Measurements from ENCODE around the gene RXRG. TPM values are rescaled to one million over a fixed set of nuclear protein-coding genes. Genes with fewer than 3 reads are reported as not detected.
"Not testable (repeated sequence)": the region's sequence is repeated elsewhere in the genome, so short reads cannot be mapped to it uniquely, and the experiment has no call there.

The RXRG gene
- 11.9 TPM for total RNA-seq

GRCh38 chr1:165444897-165445370 is at the start of gene RXRG:
RXRG (minus strand) TSS chr1:165445126; CDS start chr1:165444893, 233 bp downstream.
- intact Hi-C loops (cut with DNase I), result no loop called here
- ATAC-seq, result peak; percentile 56
- peak; percentile 61 for DNase-seq (ENCODE audit: low spot score)

GRCh38 chr1:165492845-165493373 is 48.0 kb upstream of the RXRG start:
- intact Hi-C loops (cut with DNase I), result no loop called here
- ATAC-seq, result no peak

GRCh38 chr1:165490175-165490574 is 45.2 kb upstream of the RXRG start:
- no peak for DNase-seq (ENCODE audit: low spot score)
- peak; percentile 53 for ATAC-seq
- intact Hi-C loops (cut with DNase I), result no loop called here

More at GRCh38 chr1:165492845-165493373, 48.0 kb upstream of the RXRG start:
- no peak for DNase-seq (ENCODE audit: low spot score)

- intact Hi-C loops (cut with DNase I), result no loop called here
- no peak for DNase-seq (ENCODE audit: low spot score)
- no peak for ATAC-seq
Measured at GRCh38 chr1:165487921-165488320, 43.0 kb upstream of the RXRG start.

- DNase-seq (ENCODE audit: low spot score), result no peak
- ATAC-seq, result no peak
- intact Hi-C loops (cut with DNase I), result no loop called here
Measured at GRCh38 chr1:165486663-165487062, 41.7 kb upstream of the RXRG start.

- no peak for ATAC-seq
- no peak for DNase-seq (ENCODE audit: low spot score)
- intact Hi-C loops (cut with DNase I), result no loop called here
Measured at GRCh38 chr1:165485716-165486115, 40.8 kb upstream of the RXRG start.

GRCh38 chr1:165484532-165484931 is 39.6 kb upstream of the RXRG start:
- DNase-seq (ENCODE audit: low spot score) (no peak), ATAC-seq (no peak)
- intact Hi-C loops (cut with DNase I), result no loop called here

- no peak for DNase-seq (ENCODE audit: low spot score)
- ATAC-seq, result no peak
- intact Hi-C loops (cut with DNase I), result no loop called here
Measured at GRCh38 chr1:165483412-165483811, 38.5 kb upstream of the RXRG start.

- DNase-seq (ENCODE audit: low spot score) (no peak), ATAC-seq (peak; percentile 96)
- intact Hi-C loops (cut with DNase I), result no loop called here
Measured at GRCh38 chr1:165481820-165482532, 37.0 kb upstream of the RXRG start.

- DNase-seq (ENCODE audit: low spot score) (no peak), ATAC-seq (no peak)
- intact Hi-C loops (cut with DNase I), result no loop called here
Measured at GRCh38 chr1:165476776-165477175, 31.9 kb upstream of the RXRG start.

GRCh38 chr1:165474196-165474595 is 29.3 kb upstream of the RXRG start:
- no peak for ATAC-seq
- intact Hi-C loops (cut with DNase I), result no loop called here

GRCh38 chr1:165473081-165473480 is 28.2 kb upstream of the RXRG start:
- intact Hi-C loops (cut with DNase I), result no loop called here
- ATAC-seq (no peak), DNase-seq (ENCODE audit: low spot score) (no peak)

More at GRCh38 chr1:165474196-165474595, 29.3 kb upstream of the RXRG start:
- DNase-seq (ENCODE audit: low spot score), result no peak

- ATAC-seq, result no peak
- DNase-seq (ENCODE audit: low spot score), result no peak
- intact Hi-C loops (cut with DNase I), result no loop called here
Measured at GRCh38 chr1:165468726-165469249, 23.9 kb upstream of the RXRG start.

- no peak for DNase-seq (ENCODE audit: low spot score)
- no peak for ATAC-seq
- intact Hi-C loops (cut with DNase I), result no loop called here
Measured at GRCh38 chr1:165468253-165468652, 23.3 kb upstream of the RXRG start.

GRCh38 chr1:165467706-165468105 is 22.8 kb upstream of the RXRG start:
- ATAC-seq, result peak; percentile 82
- intact Hi-C loops (cut with DNase I), result no loop called here
- DNase-seq (ENCODE audit: low spot score), result peak; percentile 67

GRCh38 chr1:165463978-165464377 is 19.1 kb upstream of the RXRG start:
- DNase-seq (ENCODE audit: low spot score), result no peak
- intact Hi-C loops (cut with DNase I), result no loop called here

GRCh38 chr1:165459683-165460082 is 14.8 kb upstream of the RXRG start:
- not testable (repeated sequence) for DNase-seq (ENCODE audit: low spot score); ATAC-seq
- intact Hi-C loops (cut with DNase I), result loop anchor here (5.0 kb wide), 1 partner anchor 807 kb away; no protein-coding TSS in a partner anchor

More at GRCh38 chr1:165463978-165464377, 19.1 kb upstream of the RXRG start:
- ATAC-seq, result no peak

GRCh38 chr1:165456861-165457260 is 11.9 kb upstream of the RXRG start:
- DNase-seq (ENCODE audit: low spot score), result no peak
- intact Hi-C loops (cut with DNase I), result loop anchor here (5.0 kb wide), 1 partner anchor 805 kb away; no protein-coding TSS in a partner anchor
- no peak for ATAC-seq

- intact Hi-C loops (cut with DNase I), result loop anchor here (5.0 kb wide), 1 partner anchor 804 kb away; no protein-coding TSS in a partner anchor
Measured at GRCh38 chr1:165456114-165456513, 11.2 kb upstream of the RXRG start.

GRCh38 chr1:165455111-165455510 is 10.2 kb upstream of the RXRG start:
- ATAC-seq, result no peak
- DNase-seq (ENCODE audit: low spot score), result no peak
- intact Hi-C loops (cut with DNase I), result loop anchor here (5.0 kb wide), 1 partner anchor 803 kb away; no protein-coding TSS in a partner anchor

More at GRCh38 chr1:165456114-165456513, 11.2 kb upstream of the RXRG start:
- ATAC-seq, result no peak
- DNase-seq (ENCODE audit: low spot score), result no peak

Measured in sciatic nerve (tissue), 2 donors.